Astrocyte (in vitro differentiated cells and primary cell): Measurements from ENCODE around the gene SARDH. TPM values are rescaled to one million over a fixed set of nuclear protein-coding genes. Genes with fewer than 3 reads are reported as not detected.

Source experiments
- DNase-seq: peaks from one replicate; pipeline ENCODE4 v3.0.0-alpha.2; 2010; ENCODE audit warnings: low read depth
- FAIRE-seq: peaks from 2 replicates; lab custom pipeline; 2011; peaks lifted over from hg19 to GRCh38; lab: Jason Lieb, UNC
- H2AFZ ChIP-seq: 2 replicates; pipeline ENCODE4 v1.6.0; 2012; ENCODE audit warnings: low read depth, low read length, inconsistent platforms
- H3K27ac ChIP-seq: 2 replicates; pipeline ENCODE4 v1.5.1; 2011; ENCODE audit warnings: low read depth, low read length, inconsistent platforms
- H3K27me3 ChIP-seq: 2 replicates; pipeline ENCODE4 v1.6.0; 2011; ENCODE audit warnings: low read length, inconsistent platforms; ENCODE audit not compliant: insufficient read depth
- H3K36me3 ChIP-seq: 2 replicates; pipeline ENCODE4 v1.5.1; 2011; ENCODE audit warnings: low read length, inconsistent platforms; ENCODE audit not compliant: insufficient read depth
- H3K4me1 ChIP-seq: 2 replicates; pipeline ENCODE4 v1.5.1; 2011; ENCODE audit warnings: low read length, inconsistent platforms; ENCODE audit not compliant: insufficient read depth
- H3K4me2 ChIP-seq: 2 replicates; pipeline ENCODE4 v1.6.0; 2012; ENCODE audit warnings: low read length, inconsistent platforms
- H3K4me3 ChIP-seq: 2 replicates; pipeline ENCODE4 v1.5.1; 2011; ENCODE audit warnings: low read depth, mild to moderate bottlenecking, low read length, inconsistent platforms; ENCODE audit not compliant: insufficient read depth
- H3K79me2 ChIP-seq: 2 replicates; pipeline ENCODE4 v1.6.0; 2012; ENCODE audit warnings: mild to moderate bottlenecking, low read length, inconsistent platforms; ENCODE audit not compliant: insufficient read depth
- H3K9ac ChIP-seq: 2 replicates; pipeline ENCODE4 v1.6.0; 2012; ENCODE audit warnings: mild to moderate bottlenecking, low read length, inconsistent platforms
- H3K9me3 ChIP-seq: 2 replicates; pipeline ENCODE4 v1.5.1; 2012; ENCODE audit warnings: low read depth, mild to moderate bottlenecking, low read length, inconsistent platforms; ENCODE audit not compliant: insufficient read depth
- H4K20me1 ChIP-seq: 2 replicates; pipeline ENCODE4 v1.6.0; 2012; ENCODE audit warnings: low read length, inconsistent platforms; ENCODE audit not compliant: insufficient read depth
- H3K27ac Mint-ChIP-seq: one replicate; pipeline ENCODE4 v1.8.0; 2021; ENCODE audit warnings: mild to moderate bottlenecking, mixed read lengths; ENCODE audit not compliant: unreplicated experiment
- H3K27me3 Mint-ChIP-seq: one replicate; pipeline ENCODE4 v1.8.0; 2021; ENCODE audit warnings: low read depth, mixed read lengths; ENCODE audit not compliant: unreplicated experiment
- H3K36me3 Mint-ChIP-seq: one replicate; pipeline ENCODE4 v1.8.0; 2021; ENCODE audit warnings: low read depth, mixed read lengths; ENCODE audit not compliant: unreplicated experiment
- H3K4me1 Mint-ChIP-seq: one replicate; pipeline ENCODE4 v1.8.0; 2021; ENCODE audit warnings: low read depth, mixed read lengths; ENCODE audit not compliant: unreplicated experiment
- H3K4me3 Mint-ChIP-seq: one replicate; pipeline ENCODE4 v1.8.0; 2021; ENCODE audit warnings: mild to moderate bottlenecking, moderate library complexity, mixed read lengths; ENCODE audit not compliant: unreplicated experiment
- H3K9me3 Mint-ChIP-seq: one replicate; pipeline ENCODE4 v1.8.0; 2021; ENCODE audit warnings: mild to moderate bottlenecking, mixed read lengths; ENCODE audit not compliant: unreplicated experiment
- EZH2 ChIP-seq: IDR thresholded peaks from 2 replicates; pipeline ENCODE4 v1.6.1; 2012; ENCODE audit warnings: mild to moderate bottlenecking, low read length, inconsistent platforms; ENCODE audit not compliant: insufficient read depth
- total RNA-seq: library from RNA; stranded (reverse); gene quantifications from 2 replicates; pipeline ENCODE4 v1.2.1, GENCODE V29; 2021
- TF ChIP-seq, protein P1 (sequence below): IDR thresholded peaks from 2 replicates; pipeline ENCODE4 v1.5.1; 2011; ENCODE audit warnings: low read depth, mild to moderate bottlenecking, inconsistent platforms, low read length, moderate library complexity; ENCODE audit not compliant: insufficient read depth

SARDH gene
- total RNA-seq, 1 donor from 2014 or later: 2.8 TPM

DNA sequence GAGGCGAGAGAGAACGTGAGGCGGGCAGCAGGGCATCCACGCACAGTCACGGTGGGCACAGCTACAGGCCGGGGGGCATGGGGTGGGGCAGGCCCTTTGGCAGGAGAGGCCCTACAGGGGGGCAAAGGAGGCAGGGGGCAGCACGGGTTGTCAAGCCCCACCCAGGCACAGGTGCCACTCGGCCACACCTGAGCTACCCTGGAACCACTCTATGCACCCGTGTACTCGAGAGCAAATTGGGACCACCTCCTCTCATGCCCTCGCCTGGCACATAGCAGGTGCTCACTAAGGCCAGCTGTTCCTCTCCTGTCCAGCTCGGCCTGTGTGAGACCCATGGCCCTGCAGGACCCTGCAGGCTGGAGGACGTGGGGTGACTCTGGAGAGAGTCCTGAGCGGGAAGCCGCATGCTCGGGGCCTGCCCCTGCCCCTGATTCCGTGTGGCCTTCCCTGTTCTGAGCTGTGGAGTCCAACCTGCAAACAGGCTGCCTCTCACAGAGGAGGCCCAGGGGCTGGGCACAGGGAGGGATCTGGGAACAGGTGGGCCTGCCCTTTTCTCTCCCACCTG, 31.4 kb upstream of the SARDH start:
- Mint-ChIP-seq H3K27ac (no peak overlapping the region), H3K4me3 (no peak overlapping the region), H3K36me3 (peaks cover 33% of the 10 kb centered on the region), H3K4me1 (no peaks in the 10 kb centered on the region), H3K27me3 (no peaks in the 10 kb centered on the region), H3K9me3 (no peaks in the 10 kb centered on the region)
- Histone ChIP-seq H3K79me2 (no peaks in the 10 kb centered on the region), H3K4me2 (no peak overlapping the region), H3K27me3 (no peaks in the 10 kb centered on the region), H3K9me3 (peaks cover 8% of the 10 kb centered on the region), H3K27ac (no peak overlapping the region), H4K20me1 (peaks cover 8% of the 10 kb centered on the region), H3K4me3 (no peak overlapping the region), H3K9ac (no peak overlapping the region), H2AFZ (no peak overlapping the region), H3K4me1 (peaks cover 5% of the 10 kb centered on the region), H3K36me3 (peaks cover 14% of the 10 kb centered on the region)
- no peak for TF ChIP-seq EZH2
- TF ChIP-seq, protein P1, sequence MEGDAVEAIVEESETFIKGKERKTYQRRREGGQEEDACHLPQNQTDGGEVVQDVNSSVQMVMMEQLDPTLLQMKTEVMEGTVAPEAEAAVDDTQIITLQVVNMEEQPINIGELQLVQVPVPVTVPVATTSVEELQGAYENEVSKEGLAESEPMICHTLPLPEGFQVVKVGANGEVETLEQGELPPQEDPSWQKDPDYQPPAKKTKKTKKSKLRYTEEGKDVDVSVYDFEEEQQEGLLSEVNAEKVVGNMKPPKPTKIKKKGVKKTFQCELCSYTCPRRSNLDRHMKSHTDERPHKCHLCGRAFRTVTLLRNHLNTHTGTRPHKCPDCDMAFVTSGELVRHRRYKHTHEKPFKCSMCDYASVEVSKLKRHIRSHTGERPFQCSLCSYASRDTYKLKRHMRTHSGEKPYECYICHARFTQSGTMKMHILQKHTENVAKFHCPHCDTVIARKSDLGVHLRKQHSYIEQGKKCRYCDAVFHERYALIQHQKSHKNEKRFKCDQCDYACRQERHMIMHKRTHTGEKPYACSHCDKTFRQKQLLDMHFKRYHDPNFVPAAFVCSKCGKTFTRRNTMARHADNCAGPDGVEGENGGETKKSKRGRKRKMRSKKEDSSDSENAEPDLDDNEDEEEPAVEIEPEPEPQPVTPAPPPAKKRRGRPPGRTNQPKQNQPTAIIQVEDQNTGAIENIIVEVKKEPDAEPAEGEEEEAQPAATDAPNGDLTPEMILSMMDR: no peak
- FAIRE-seq (no peak), DNase-seq (no peak)

DNA sequence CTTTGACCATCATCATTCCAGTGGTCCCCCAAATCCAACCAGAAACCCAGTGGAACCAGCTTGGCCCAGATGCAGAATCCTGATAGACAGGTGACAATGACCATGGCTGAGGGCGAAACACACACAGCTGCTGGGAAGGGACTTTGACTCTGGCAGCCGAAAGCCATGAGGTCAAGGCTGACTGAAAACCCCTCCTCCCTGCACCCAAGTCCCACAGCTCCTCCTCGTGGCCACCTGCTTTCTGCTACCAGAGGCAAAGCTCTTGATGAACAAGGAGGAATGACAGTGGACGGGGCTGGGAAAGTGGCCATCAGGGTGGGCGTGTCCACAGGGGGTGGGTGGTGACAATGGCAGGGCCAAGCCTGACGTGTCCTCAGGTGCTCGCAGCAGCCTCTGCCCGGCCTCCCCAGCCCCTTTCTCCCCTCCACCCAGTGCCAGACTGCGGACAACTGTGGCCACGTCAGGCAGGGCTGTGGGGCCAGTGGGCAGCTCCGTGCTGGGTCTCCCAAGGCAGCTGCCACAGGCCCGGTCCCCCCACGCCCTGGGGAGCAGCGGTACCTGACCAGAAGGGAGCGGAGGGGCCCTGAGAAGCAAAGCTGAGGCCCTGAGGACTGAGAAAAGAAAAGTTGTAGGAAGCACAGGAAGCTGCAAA, 30.8 kb upstream of the SARDH start:
- H3K9ac ChIP-seq: no peak overlapping the region
- no peak for FAIRE-seq
- Mint-ChIP-seq H3K4me3 (no peak overlapping the region), H3K4me1 (peaks cover 5% of the 10 kb centered on the region), H3K27ac (no peak overlapping the region), H3K27me3 (no peaks in the 10 kb centered on the region), H3K36me3 (peaks cover 36% of the 10 kb centered on the region), H3K9me3 (no peaks in the 10 kb centered on the region)
- H3K27ac ChIP-seq: no peak overlapping the region
- no peak for DNase-seq
- no peak overlapping the region for H3K4me2 ChIP-seq
- H4K20me1 ChIP-seq: peaks cover 6% of the 10 kb centered on the region
- H3K4me1 ChIP-seq: peaks cover 2% of the 10 kb centered on the region
- no peaks in the 10 kb centered on the region for H3K79me2 ChIP-seq
- H3K9me3 ChIP-seq: peaks cover 8% of the 10 kb centered on the region
- H3K36me3 ChIP-seq: peaks cover 11% of the 10 kb centered on the region
- no peaks in the 10 kb centered on the region for H3K27me3 ChIP-seq
- no peak overlapping the region for H2AFZ ChIP-seq
- no peak overlapping the region for H3K4me3 ChIP-seq
- TF ChIP-seq, protein P1: no peak
- no peak for TF ChIP-seq EZH2

DNA sequence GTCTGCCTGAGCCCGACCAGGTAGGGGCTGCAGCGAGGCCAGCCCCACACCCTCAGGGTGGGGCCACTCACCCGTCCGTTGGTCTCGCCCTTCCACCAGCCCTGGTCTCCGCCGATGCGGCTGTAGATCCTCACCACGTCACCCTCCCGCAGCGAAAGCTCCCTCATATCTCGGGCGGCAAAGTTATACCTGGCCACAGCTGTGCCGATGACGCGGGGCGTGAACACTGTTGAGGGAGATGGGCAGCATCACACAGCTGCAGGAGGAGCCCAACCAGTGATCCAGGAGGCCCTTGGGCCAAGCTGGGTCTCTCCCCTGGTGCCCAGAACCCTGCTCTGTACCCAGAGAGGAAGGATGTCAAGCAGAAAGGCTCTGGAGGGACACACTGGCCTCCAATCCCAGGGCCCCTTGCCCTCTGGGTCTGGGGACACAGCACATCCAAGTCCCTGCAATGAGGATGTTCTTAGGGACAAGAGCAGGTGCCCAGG, 30.3 kb upstream of the SARDH start:
- Mint-ChIP-seq H3K4me1 (peaks cover 10% of the 10 kb centered on the region), H3K9me3 (no peaks in the 10 kb centered on the region), H3K27me3 (no peaks in the 10 kb centered on the region), H3K4me3 (no peak overlapping the region), H3K27ac (no peak overlapping the region), H3K36me3 (peaks cover 38% of the 10 kb centered on the region)
- Histone ChIP-seq H3K27ac (no peak overlapping the region), H3K4me1 (peaks cover 8% of the 10 kb centered on the region), H4K20me1 (peaks cover 7% of the 10 kb centered on the region), H3K9ac (no peak overlapping the region), H3K4me3 (no peak overlapping the region), H3K27me3 (no peaks in the 10 kb centered on the region), H3K36me3 (peaks cover 11% of the 10 kb centered on the region), H3K4me2 (no peak overlapping the region), H3K79me2 (no peaks in the 10 kb centered on the region), H2AFZ (no peak overlapping the region), H3K9me3 (peaks cover 8% of the 10 kb centered on the region)
- FAIRE-seq (no peak), DNase-seq (no peak)
- TF ChIP-seq, protein P1: no peak
- no peak for TF ChIP-seq EZH2
